Endothelial cell of umbilical vein (primary cell): ENCODE data around the gene CCDC107. TPM values are rescaled to one million over a fixed set of nuclear protein-coding genes. Genes with fewer than 3 reads are reported as not detected.

ENCODE experiments used
- BruUV-seq: library from RNA; stranded (reverse); fragments of 400-500 nt; replicated peaks from 2 replicates; lab custom pipeline; 2021; lab: Mats Ljungman, UMichigan
- CTCF ChIA-PET: fragments of 300-600, 350-600 bp; sonication (Branson Sonifier 250); formaldehyde crosslinking; loops from one replicate; lab custom pipeline; 2021; ENCODE audit warnings: antibody characterized with exemption, inconsistent platforms; lab: Charles Lee
- POLR2A ChIA-PET: fragments of 300-600, 350-600 bp; sonication (Branson Sonifier 250); formaldehyde crosslinking; loops from one replicate; lab custom pipeline; 2021; ENCODE audit warnings: antibody characterized with exemption, inconsistent platforms; lab: Charles Lee
- DNase-seq: peaks from one replicate; pipeline ENCODE4 v3.0.0-alpha.2; 2011; ENCODE audit warnings: low read depth, low spot score
- FAIRE-seq: peaks from 2 replicates; lab custom pipeline; 2011; peaks lifted over from hg19 to GRCh38; lab: Jason Lieb, UNC
- H2AFZ ChIP-seq: 2 replicates; pipeline ENCODE4 v1.6.0; 2012; ENCODE audit warnings: low read depth, low read length, control low read depth, inconsistent platforms
- H3K27ac ChIP-seq: 2 replicates; pipeline ENCODE4 v1.5.1; 2011; ENCODE audit warnings: low read depth, mild to moderate bottlenecking, control low read depth, low read length, moderate library complexity; ENCODE audit not compliant: insufficient read depth
- H3K27me3 ChIP-seq, 2 experiments: 2 replicates each; pipeline versions ENCODE4 v1.6.0 to v1.6.1; 2011; ENCODE audit warnings: low read length in 2 of 2, mixed read lengths in 1 of 2; ENCODE audit not compliant: control insufficient read depth in 2 of 2, insufficient read depth in 2 of 2
- H3K36me3 ChIP-seq, 2 experiments: 2 replicates in 1 of 2; 3 replicates in 1 of 2; pipeline ENCODE4 v1.5.1; 2011; ENCODE audit warnings: low read length in 2 of 2, mild to moderate bottlenecking in 1 of 2, moderate library complexity in 1 of 2; ENCODE audit not compliant: control insufficient read depth in 2 of 2, insufficient read depth in 2 of 2; ENCODE audit errors: extremely low read depth in 1 of 2
- H3K4me1 ChIP-seq: 3 replicates; pipeline ENCODE4 v1.5.1; 2011; ENCODE audit warnings: mild to moderate bottlenecking, low read length; ENCODE audit not compliant: control insufficient read depth, insufficient read depth; ENCODE audit errors: extremely low read depth
- H3K4me2 ChIP-seq: 2 replicates; pipeline ENCODE4 v1.6.1; 2011; ENCODE audit warnings: low read length, control low read depth, mixed read lengths; ENCODE audit not compliant: insufficient read depth
- H3K4me3 ChIP-seq, 3 experiments: fragments of 200-600 bp in 1 of 3; sonication (generic), shearing (Covaris generic) in 1 of 3; replicated peaks in 1 of 3; 2 replicates each; pipeline ENCODE4 v1.5.1; 2011 to 2016; ENCODE audit warnings: control low read depth in 3 of 3, low read length in 3 of 3, mild to moderate bottlenecking in 2 of 3, inconsistent platforms in 1 of 3, low read depth in 1 of 3, moderate library complexity in 1 of 3; ENCODE audit not compliant: insufficient read depth in 1 of 3
- H3K79me2 ChIP-seq: 2 replicates; pipeline ENCODE4 v1.6.0; 2012; ENCODE audit warnings: low read length, inconsistent platforms; ENCODE audit not compliant: control insufficient read depth, insufficient read depth
- H3K9ac ChIP-seq: replicated peaks from 2 replicates; pipeline ENCODE3; 2011; ENCODE audit warnings: low read length, control low read depth; ENCODE audit not compliant: insufficient read depth; ENCODE audit errors: extremely low read depth
- H3K9me1 ChIP-seq: replicated peaks from 3 replicates; pipeline ENCODE4 v1.6.0; 2011; ENCODE audit warnings: mild to moderate bottlenecking, low read length; ENCODE audit not compliant: control insufficient read depth, insufficient read depth; ENCODE audit errors: extremely low read depth
- H3K9me3 ChIP-seq: replicated peaks from 2 replicates; pipeline ENCODE4 v1.5.1; 2012; ENCODE audit warnings: low read length, inconsistent platforms; ENCODE audit not compliant: control insufficient read depth, insufficient read depth
- H4K20me1 ChIP-seq: replicated peaks from 2 replicates; pipeline ENCODE3; 2011; ENCODE audit warnings: mild to moderate bottlenecking, low read length; ENCODE audit not compliant: control insufficient read depth, insufficient read depth; ENCODE audit errors: extremely low read depth
- CTCF ChIP-seq, 2 donors: IDR thresholded peaks; 1 replicate in 1 of 2; 2 replicates in 1 of 2; pipeline ENCODE4 v1.5.1; 2011; ENCODE audit warnings: low read length in 2 of 2, mild to moderate bottlenecking in 2 of 2, moderate library complexity in 2 of 2, control low read depth in 1 of 2, inconsistent platforms in 1 of 2, low read depth in 1 of 2; ENCODE audit not compliant: insufficient read depth in 1 of 2; ENCODE audit errors: extremely low read depth in 1 of 2
- EZH2 ChIP-seq: IDR thresholded peaks from 2 replicates; pipeline ENCODE4 v1.6.1; 2012; ENCODE audit warnings: borderline replicate concordance, low read depth, mild to moderate bottlenecking, moderate library complexity, low read length, inconsistent platforms; ENCODE audit not compliant: severe bottlenecking
- FOS ChIP-seq: IDR thresholded peaks from 2 replicates; pipeline ENCODE4 v1.6.1; 2011; ENCODE audit warnings: mild to moderate bottlenecking, low read length, moderate library complexity, borderline replicate concordance; ENCODE audit not compliant: insufficient read depth
- GATA2 ChIP-seq: IDR thresholded peaks from 2 replicates; pipeline ENCODE4 v1.7.0; 2011; ENCODE audit warnings: low read depth, mild to moderate bottlenecking, moderate library complexity, mixed read lengths, low read length; ENCODE audit not compliant: insufficient read length, insufficient read depth
- JUN ChIP-seq: IDR thresholded peaks from 2 replicates; pipeline ENCODE4 v1.6.1; 2011; ENCODE audit warnings: borderline replicate concordance, low read depth; ENCODE audit not compliant: insufficient read length, insufficient read depth
- MAX ChIP-seq: IDR thresholded peaks from 2 replicates; pipeline ENCODE4 v1.6.1; 2011; ENCODE audit not compliant: insufficient read depth, insufficient read length
- MYC ChIP-seq: IDR thresholded peaks from one replicate; pipeline ENCODE4 v1.6.1; 2011; ENCODE audit warnings: mild to moderate bottlenecking, low read depth, low read length
- POLR2A ChIP-seq: IDR thresholded peaks from 2 replicates; pipeline ENCODE4 v1.6.1; 2012; ENCODE audit warnings: low read depth, mild to moderate bottlenecking, control low read depth, low read length
- dilution Hi-C: fragments of 300-500 bp; cut with MboI; formaldehyde crosslinking; loops from one replicate; pipeline ENCODE4 v1.15.0; 2019; ENCODE audit warnings: low sequenced_read_pairs; ENCODE audit not compliant: extremely low pct_ligation_motif_present
- intact Hi-C: fragments of 100-400 bp; cut with micrococcal nuclease; formaldehyde crosslinking; loops from one replicate; pipeline ENCODE4 v1.10.0; 2022
- polyA plus RNA-seq, 4 experiments: library from polyadenylated mRNA; depleted of rRNA in 3 of 4; stranded (reverse) in 3 of 4; unstranded in 1 of 4; fragments of >200 nt; gene quantifications; 2 replicates each; pipeline versions ENCODE4 v1.2.1 to v1.2.3, GENCODE V29; 2011 to 2012; ENCODE audit warnings: missing spikeins in 1 of 4
- total RNA-seq: library from RNA; stranded (reverse); gene quantifications from 2 replicates; pipeline ENCODE4 v1.2.3, GENCODE V29; 2021

The CCDC107 gene
- total and polyA plus RNA-seq, 2 donors (not counting 3 experiments of a cell fraction or from before 2014, with no cell fraction given) = 13.2 to 16.0 TPM

GRCh38 chr9:35708146-35708545, 50.1 kb downstream of the CCDC107 start:
- no peak overlapping the region for H3K4me3 ChIP-seq
- FAIRE-seq (no peak), DNase-seq (no peak)
- no peak overlapping the region for H3K27ac ChIP-seq
- ChIA-PET POLR2A (no interaction called here), CTCF (interaction anchor here (1.1 to 2.0 kb wide), 2 partner anchors 11 to 21 kb away, joined by 3 to 15 read pairs; no protein-coding TSS in a partner anchor)
- no peak for TF ChIP-seq FOS
- no peak for TF ChIP-seq POLR2A
- no peak for TF ChIP-seq MAX
- dilution Hi-C loops = no loop called here
- no peak overlapping the region for H3K9ac ChIP-seq
- H2AFZ ChIP-seq = no peak overlapping the region
- H3K79me2 ChIP-seq = no peaks in the 10 kb centered on the region
- peaks cover 70 to 82% of the 10 kb centered on the region in 2 experiments for H3K36me3 ChIP-seq
- intact Hi-C loops = no loop called here
- H3K27me3 ChIP-seq = no peaks in the 10 kb centered on the region
- H3K4me2 ChIP-seq = no peak overlapping the region
- H4K20me1 ChIP-seq = no peaks in the 10 kb centered on the region
- no peaks in the 10 kb centered on the region for H3K4me1 ChIP-seq
- no TSS peak for BruUV-seq
- H3K9me1 ChIP-seq = no peaks in the 10 kb centered on the region
- H3K9me3 ChIP-seq = no peaks in the 10 kb centered on the region

- Histone ChIP-seq H3K36me3 (peaks cover 67 to 75% of the 10 kb centered on the region in 2 experiments), H3K9ac (no peak overlapping the region), H3K27me3 (no peaks in the 10 kb centered on the region), H3K4me1 (no peaks in the 10 kb centered on the region), H3K4me2 (no peak overlapping the region), H3K79me2 (no peaks in the 10 kb centered on the region), H3K4me3 (no peak overlapping the region), H4K20me1 (no peaks in the 10 kb centered on the region), H3K9me3 (no peaks in the 10 kb centered on the region), H2AFZ (no peak overlapping the region), H3K9me1 (no peaks in the 10 kb centered on the region), H3K27ac (no peak overlapping the region)
- TF ChIP-seq JUN (no peak), MYC (no peak), FOS (no peak), EZH2 (no peak), GATA2 (no peak), CTCF (IDR thresholded peaks at IDR 0.05; ENCODE audit: extremely low read depth in 1 of 2, insufficient read depth in 1 of 2, low read depth in 1 of 2, low read length in 2 of 2) (no peak), POLR2A (no peak), MAX (no peak)
- intact Hi-C loops (no loop called here), dilution Hi-C loops (no loop called here)
- DNase-seq = no peak
- ChIA-PET CTCF (interaction anchor here (1.3 to 2.0 kb wide), 2 partner anchors 10 to 15 kb away, joined by 3 to 16 read pairs; no protein-coding TSS in a partner anchor), POLR2A (no interaction called here)
- no peak for FAIRE-seq
- TSS peak; percentile 52 for BruUV-seq
These were observed 52.9 kb downstream of the CCDC107 start for GRCh38 chr9:35710818-35711500.
